ENCODE measurements around the gene MIXL1.
A peak's percentile ranks its signal among the peaks of the same experiment; 100 is the strongest.
"Not testable (repeated sequence)": the region's sequence is repeated elsewhere in the genome, so short reads cannot be mapped to it uniquely, and the experiment has no call there.

The MIXL1 gene

GRCh38 chr1:226223157-226223785 is at the start of gene MIXL1:
MIXL1 (plus strand) TSS chr1:226223664; CDS start chr1:226223682, 18 bp downstream.
- no peak for DNase-seq

GRCh38 chr1:226176870-226177269 is 46.6 kb upstream of the MIXL1 start:
- DNase-seq: no peak

GRCh38 chr1:226181996-226182714 is 41.3 kb upstream of the MIXL1 start:
- no peak for DNase-seq

- no peak for DNase-seq
These were observed 38.1 kb upstream of the MIXL1 start for GRCh38 chr1:226185141-226186036.

GRCh38 chr1:226186124-226187018 is 37.1 kb upstream of the MIXL1 start, which contains the start of gene ACBD3:
ACBD3 (minus strand) TSS chr1:226186741; CDS start chr1:226186675, 66 bp downstream.
- DNase-seq: peak; percentile 44

GRCh38 chr1:226187019-226187322 is 36.5 kb upstream of the MIXL1 start:
- no peak for DNase-seq

- no peak for DNase-seq
These were observed 36.1 kb upstream of the MIXL1 start for GRCh38 chr1:226187380-226187779.

GRCh38 chr1:226195144-226195543 is 28.3 kb upstream of the MIXL1 start:
- no peak for DNase-seq

- no peak for DNase-seq
These were observed 23.5 kb upstream of the MIXL1 start for GRCh38 chr1:226199971-226200370.

- no peak for DNase-seq
These were observed 22.4 kb upstream of the MIXL1 start for GRCh38 chr1:226201029-226201593.

GRCh38 chr1:226202246-226202645 is 21.2 kb upstream of the MIXL1 start:
- no peak for DNase-seq

GRCh38 chr1:226202666-226203065 is 20.8 kb upstream of the MIXL1 start:
- not testable (repeated sequence) for DNase-seq

- no peak for DNase-seq
These were observed 20.2 kb upstream of the MIXL1 start for GRCh38 chr1:226203240-226203639.

GRCh38 chr1:226203655-226204054 is 19.8 kb upstream of the MIXL1 start:
- no peak for DNase-seq

GRCh38 chr1:226204198-226204597 is 19.3 kb upstream of the MIXL1 start:
- DNase-seq: no peak

GRCh38 chr1:226207048-226207447 is 16.4 kb upstream of the MIXL1 start:
- no peak for DNase-seq

- DNase-seq: no peak
These were observed 14.0 kb upstream of the MIXL1 start for GRCh38 chr1:226209307-226210059.

- no peak for DNase-seq
These were observed 12.8 kb upstream of the MIXL1 start for GRCh38 chr1:226210571-226211176.

GRCh38 chr1:226211181-226211821 is 12.2 kb upstream of the MIXL1 start:
- no peak for DNase-seq

- DNase-seq: no peak
These were observed 10.9 kb upstream of the MIXL1 start for GRCh38 chr1:226212545-226212944.

Data from NCI-H1105 (cell line).